IMR-90 (cell line): ENCODE data around the gene ARHGEF2. TPM values are rescaled to one million over a fixed set of nuclear protein-coding genes. Genes with fewer than 3 reads are reported as not detected.

Experiments used
- ATAC-seq: fragments of 200-7000 bp; cut with Tn5 transposase; 2 replicates; pipeline ENCODE4 v1.9.1; 2020; ENCODE audit warnings: low read depth, mild to moderate bottlenecking, moderate library complexity
- BruUV-seq: library from RNA; stranded (reverse); fragments of 400-500 nt; replicated peaks from 2 replicates; lab custom pipeline; 2021; lab: Mats Ljungman, UMichigan
- CTCF ChIA-PET: fragments of 300-600 bp; formaldehyde crosslinking; extraction: SDS; loops from one replicate; lab custom pipeline; 2021; ENCODE audit warnings: antibody characterized with exemption; lab: Yijun Ruan, JAX
- POLR2A ChIA-PET: fragments of 300-600 bp; sonication (Branson Sonifier 250); formaldehyde crosslinking; loops from one replicate; lab custom pipeline; 2022; ENCODE audit warnings: antibody characterized with exemption; ENCODE audit not compliant: unreplicated experiment; lab: Charles Lee
- DNase-seq: peaks from one replicate; pipeline ENCODE4 v3.0.0; 2013
- H2AFZ ChIP-seq: replicated peaks from 2 replicates; pipeline ENCODE3; 2013; ENCODE audit warnings: low read length, mild to moderate bottlenecking; ENCODE audit not compliant: poor library complexity
- H2AK5ac ChIP-seq: 2 replicates; pipeline ENCODE4 v1.6.1; 2013; ENCODE audit warnings: low read depth, low read length, inconsistent platforms
- H2AK9ac ChIP-seq: replicated peaks from 2 replicates; pipeline ENCODE3; 2013; ENCODE audit warnings: mild to moderate bottlenecking, low read depth, low read length, moderate library complexity; ENCODE audit not compliant: poor library complexity
- H2BK120ac ChIP-seq: 2 replicates; pipeline ENCODE4 v1.6.1; 2013; ENCODE audit warnings: low read depth, low read length, inconsistent platforms
- H2BK15ac ChIP-seq: 3 replicates; pipeline ENCODE4 v1.6.1; 2013; ENCODE audit warnings: low read depth, low read length, inconsistent platforms
- H2BK20ac ChIP-seq: 2 replicates; pipeline ENCODE4 v1.6.1; 2013; ENCODE audit warnings: low read depth, mild to moderate bottlenecking, inconsistent platforms, low read length, moderate library complexity
- H2BK5ac ChIP-seq: 2 replicates; pipeline ENCODE4 v1.6.1; 2013; ENCODE audit warnings: mild to moderate bottlenecking, low read depth, low read length, inconsistent platforms; ENCODE audit not compliant: poor library complexity, severe bottlenecking
- H3K14ac ChIP-seq: replicated peaks from 2 replicates; pipeline ENCODE4 v1.6.1; 2013; ENCODE audit warnings: low read depth, low read length, inconsistent platforms
- H3K18ac ChIP-seq: 2 replicates; pipeline ENCODE4 v1.6.1; 2013; ENCODE audit warnings: low read depth, low read length, control low read depth
- H3K23ac ChIP-seq: 2 replicates; pipeline ENCODE4 v1.6.1; 2013; ENCODE audit warnings: low read depth, low read length, inconsistent platforms
- H3K27ac ChIP-seq: 2 replicates; pipeline ENCODE4 v1.5.1; 2013; ENCODE audit warnings: mild to moderate bottlenecking, control low read depth, low read length; ENCODE audit not compliant: insufficient read depth
- H3K27me3 ChIP-seq: 2 replicates; pipeline ENCODE4 v1.6.1; 2013; ENCODE audit warnings: low read length; ENCODE audit not compliant: control insufficient read depth, insufficient read depth
- H3K36me3 ChIP-seq: 2 replicates; pipeline ENCODE4 v1.6.1; 2013; ENCODE audit warnings: low read length, mixed read lengths; ENCODE audit not compliant: control insufficient read depth, insufficient read depth
- H3K4ac ChIP-seq: 2 replicates; pipeline ENCODE4 v1.6.1; 2013; ENCODE audit warnings: low read depth, low read length, inconsistent platforms
- H3K4me1 ChIP-seq: 2 replicates; pipeline ENCODE4 v1.6.1; 2013; ENCODE audit warnings: low read length, mixed read lengths; ENCODE audit not compliant: control insufficient read depth, insufficient read depth
- H3K4me2 ChIP-seq: 2 replicates; pipeline ENCODE4 v1.6.1; 2013; ENCODE audit warnings: low read depth, mild to moderate bottlenecking, control low read depth, low read length, moderate library complexity
- H3K4me3 ChIP-seq: 2 replicates; pipeline ENCODE4 v1.5.1; 2013; ENCODE audit warnings: low read depth, mild to moderate bottlenecking, control low read depth, low read length, moderate library complexity; ENCODE audit not compliant: insufficient read depth
- H3K56ac ChIP-seq: 2 replicates; pipeline ENCODE4 v1.6.1; 2013; ENCODE audit warnings: low read length, inconsistent platforms; ENCODE audit not compliant: insufficient read depth; ENCODE audit errors: extremely low read depth
- H3K79me1 ChIP-seq, 2 experiments: 2 replicates each; pipeline ENCODE4 v1.6.1; 2013; ENCODE audit warnings: low read length in 2 of 2, inconsistent platforms in 1 of 2, low read depth in 1 of 2
- H3K9ac ChIP-seq: 2 replicates; pipeline ENCODE4 v1.6.1; 2013; ENCODE audit warnings: low read depth, low read length, control low read depth
- H3K9me1 ChIP-seq: 2 replicates; pipeline ENCODE4 v1.6.1; 2013; ENCODE audit warnings: low read length, inconsistent platforms; ENCODE audit not compliant: insufficient read depth
- H3K9me3 ChIP-seq: 2 replicates; pipeline ENCODE4 v1.6.1; 2013; ENCODE audit warnings: low read length; ENCODE audit not compliant: control insufficient read depth, insufficient read depth
- H4K20me1 ChIP-seq: 2 replicates; pipeline ENCODE4 v1.6.1; 2013; ENCODE audit warnings: low read length, inconsistent platforms; ENCODE audit not compliant: insufficient read depth
- H4K5ac ChIP-seq: 2 replicates; pipeline ENCODE4 v1.6.1; 2013; ENCODE audit warnings: mild to moderate bottlenecking, low read depth, low read length, control low read depth
- H4K8ac ChIP-seq, 2 experiments: 2 replicates each; pipeline ENCODE4 v1.6.1; 2013; ENCODE audit warnings: low read depth in 2 of 2, low read length in 2 of 2, control low read depth in 1 of 2, inconsistent platforms in 1 of 2
- H4K91ac ChIP-seq: 2 replicates; pipeline ENCODE4 v1.6.1; 2013; ENCODE audit warnings: low read depth, low read length, inconsistent platforms; ENCODE audit not compliant: insufficient read depth
- BHLHE40 ChIP-seq: fragments of 150-350 bp; IDR thresholded peaks from 2 replicates; pipeline ENCODE4 v1.6.1; 2016; ENCODE audit warnings: mild to moderate bottlenecking, low read depth, low read length
- CEBPB ChIP-seq: IDR thresholded peaks from 2 replicates; pipeline ENCODE4 v1.6.1; 2012; ENCODE audit warnings: low read depth, low read length, improper control_type of control experiment
- CHD1 ChIP-seq: IDR thresholded peaks from 2 replicates; pipeline ENCODE4 v1.6.1; 2012; ENCODE audit warnings: low read depth, low read length, improper control_type of control experiment
- FOS ChIP-seq: fragments of 150-350 bp; IDR thresholded peaks from 2 replicates; pipeline ENCODE4 v1.6.1; 2016; ENCODE audit warnings: low read depth, low read length
- MAFK ChIP-seq: IDR thresholded peaks from 2 replicates; pipeline ENCODE4 v1.6.1; 2012; ENCODE audit warnings: low read depth, low read length, improper control_type of control experiment
- MAZ ChIP-seq: IDR thresholded peaks from 2 replicates; pipeline ENCODE4 v1.6.1; 2012; ENCODE audit warnings: low read depth, mild to moderate bottlenecking, low read length, improper control_type of control experiment, moderate library complexity, borderline replicate concordance
- MXI1 ChIP-seq: IDR thresholded peaks from 2 replicates; pipeline ENCODE4 v1.6.1; 2012; ENCODE audit warnings: low read depth, mild to moderate bottlenecking, low read length, moderate library complexity, borderline replicate concordance
- NFE2L2 ChIP-seq: fragments of 150-350 bp; IDR thresholded peaks from 2 replicates; pipeline ENCODE4 v1.6.1; 2016; ENCODE audit warnings: low read depth, mild to moderate bottlenecking, low read length
- POLR2A ChIP-seq: IDR thresholded peaks from 2 replicates; pipeline ENCODE4 v1.6.1; 2012; ENCODE audit warnings: mild to moderate bottlenecking, low read depth, low read length
- RAD21 ChIP-seq: IDR thresholded peaks from 2 replicates; pipeline ENCODE4 v1.6.1; 2012; ENCODE audit warnings: low read length, improper control_type of control experiment
- RCOR1 ChIP-seq: IDR thresholded peaks from 2 replicates; pipeline ENCODE4 v1.6.1; 2012; ENCODE audit warnings: mild to moderate bottlenecking, low read length, improper control_type of control experiment; ENCODE audit not compliant: insufficient replicate concordance
- RFX5 ChIP-seq: IDR thresholded peaks from 2 replicates; pipeline ENCODE4 v1.8.0; 2012; ENCODE audit warnings: low read depth, mild to moderate bottlenecking, low read length, moderate library complexity
- WGBS, 2 experiments: methylation state at CpG; one replicate each; pipeline versions ENCODE4 v1.1.5 to v1.1.7; 2013; ENCODE audit warnings: missing lambda C conversion rate in 2 of 2; ENCODE audit not compliant: insufficient read length in 1 of 2; ENCODE audit errors: extremely low coverage in 2 of 2; 5-methylcytosine and 5-hydroxymethylcytosine counted together
- dilution Hi-C: fragments of 300-500 bp; cut with HindIII; formaldehyde crosslinking; loops from one replicate; pipeline ENCODE4 v1.14.3; 2018; ENCODE audit warnings: low sequenced_read_pairs; ENCODE audit not compliant: unreplicated experiment
- in situ Hi-C: fragments of 300-500 bp; cut with MboI; formaldehyde crosslinking; loops from 3 replicates; pipeline ENCODE4 v1.14.3; 2019; ENCODE audit warnings: low sequenced_read_pairs, inconsistent platforms, mixed read lengths
- intact Hi-C: fragments of 100-400 bp; cut with micrococcal nuclease; formaldehyde crosslinking; loops from 2 replicates; pipeline ENCODE4 v1.10.0; 2022
- polyA plus RNA-seq, 3 experiments: library from polyadenylated mRNA; depleted of rRNA; stranded (reverse); fragments of >200 nt; gene quantifications; 2 replicates each; pipeline ENCODE4 v1.2.3, GENCODE V29; 2012; ENCODE audit warnings: low replicate concordance in 1 of 3
- total RNA-seq: library from RNA; depleted of rRNA; stranded (reverse); fragments of >200 nt; gene quantifications from 2 replicates; pipeline ENCODE4 v1.2.3, GENCODE V29; 2012
- TF ChIP-seq, protein P1 (sequence below): fragments of 150-350 bp; IDR thresholded peaks from 2 replicates; pipeline ENCODE4 v1.6.1; 2017; ENCODE audit warnings: mild to moderate bottlenecking, antibody characterized with exemption, low read length, low read depth
- TF ChIP-seq, protein P2 (sequence below): conservative IDR thresholded peaks from 2 replicates; pipeline ENCODE4 v1.5.1; 2012; ENCODE audit warnings: mild to moderate bottlenecking, low read depth, low read length, improper control_type of control experiment
- TF ChIP-seq, protein P3 (sequence below): fragments of 150-350 bp; IDR thresholded peaks from 2 replicates; pipeline ENCODE4 v1.6.1; 2016; ENCODE audit warnings: low read depth, mild to moderate bottlenecking, low read length, moderate library complexity, borderline replicate concordance

ARHGEF2 gene
- total and polyA plus RNA-seq, 2 of the 4 experiments (the other 2 are of a cell fraction), result 91.8 to 117 TPM

DNA sequence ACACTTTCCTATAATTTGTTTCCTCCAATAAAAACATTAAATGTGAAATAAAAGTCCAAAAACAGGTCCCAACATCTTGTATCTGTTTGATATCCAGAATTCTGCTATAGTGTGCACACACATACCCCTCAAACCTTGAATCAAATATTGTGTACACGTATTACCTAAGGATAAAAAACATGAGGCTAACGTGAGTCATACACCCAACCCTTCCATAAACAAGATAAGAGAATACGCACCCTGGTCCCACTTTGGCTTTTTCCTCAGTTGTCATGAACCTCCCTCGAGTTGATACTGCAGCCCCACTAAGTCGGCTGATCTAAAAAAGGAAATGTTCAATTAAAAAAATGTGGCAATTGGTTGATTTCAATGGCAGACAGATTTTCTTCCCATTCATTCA is 49.3 kb downstream of the ARHGEF2 start:
- H3K4me1 ChIP-seq, result 0 out of 2 replicates have a peak, but pooled peaks cover 4% of the 10 kb centered on the region
- H2BK20ac ChIP-seq, result no peak overlapping the region
- H2AK9ac ChIP-seq, result no peak overlapping the region
- peaks cover 21 to 63% of the 10 kb centered on the region in 2 experiments for H3K79me1 ChIP-seq
- H3K27ac ChIP-seq, result no peak overlapping the region
- peaks cover 51% of the 10 kb centered on the region for H4K20me1 ChIP-seq
- no peak overlapping the region for H3K14ac ChIP-seq
- dilution Hi-C loops, result no loop called here
- no peak for DNase-seq
- ATAC-seq, result no peak
- H4K91ac ChIP-seq, result no peak overlapping the region
- intact Hi-C loops, result no loop called here
- no peak overlapping the region for H4K8ac ChIP-seq
- in situ Hi-C loops, result no loop called here
- no peak overlapping the region for H3K9ac ChIP-seq
- no peak overlapping the region for H2AFZ ChIP-seq
- no peaks in the 10 kb centered on the region for H3K9me3 ChIP-seq
- no peak overlapping the region for H3K56ac ChIP-seq
- no peak overlapping the region for H2BK5ac ChIP-seq
- ChIA-PET POLR2A (no interaction called here), CTCF (no interaction called here)
- H2BK120ac ChIP-seq, result no peak overlapping the region
- H3K18ac ChIP-seq, result no peak overlapping the region
- TF ChIP-seq, protein P1, sequence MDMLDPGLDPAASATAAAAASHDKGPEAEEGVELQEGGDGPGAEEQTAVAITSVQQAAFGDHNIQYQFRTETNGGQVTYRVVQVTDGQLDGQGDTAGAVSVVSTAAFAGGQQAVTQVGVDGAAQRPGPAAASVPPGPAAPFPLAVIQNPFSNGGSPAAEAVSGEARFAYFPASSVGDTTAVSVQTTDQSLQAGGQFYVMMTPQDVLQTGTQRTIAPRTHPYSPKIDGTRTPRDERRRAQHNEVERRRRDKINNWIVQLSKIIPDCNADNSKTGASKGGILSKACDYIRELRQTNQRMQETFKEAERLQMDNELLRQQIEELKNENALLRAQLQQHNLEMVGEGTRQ, result no peak
- TF ChIP-seq MAFK (no peak), NFE2L2 (no peak), RCOR1 (no peak), RAD21 (no peak), BHLHE40 (no peak), FOS (no peak), MAZ (no peak), POLR2A (no peak), MXI1 (no peak), CHD1 (no peak), CEBPB (no peak), RFX5 (no peak)
- TF ChIP-seq, protein P2, sequence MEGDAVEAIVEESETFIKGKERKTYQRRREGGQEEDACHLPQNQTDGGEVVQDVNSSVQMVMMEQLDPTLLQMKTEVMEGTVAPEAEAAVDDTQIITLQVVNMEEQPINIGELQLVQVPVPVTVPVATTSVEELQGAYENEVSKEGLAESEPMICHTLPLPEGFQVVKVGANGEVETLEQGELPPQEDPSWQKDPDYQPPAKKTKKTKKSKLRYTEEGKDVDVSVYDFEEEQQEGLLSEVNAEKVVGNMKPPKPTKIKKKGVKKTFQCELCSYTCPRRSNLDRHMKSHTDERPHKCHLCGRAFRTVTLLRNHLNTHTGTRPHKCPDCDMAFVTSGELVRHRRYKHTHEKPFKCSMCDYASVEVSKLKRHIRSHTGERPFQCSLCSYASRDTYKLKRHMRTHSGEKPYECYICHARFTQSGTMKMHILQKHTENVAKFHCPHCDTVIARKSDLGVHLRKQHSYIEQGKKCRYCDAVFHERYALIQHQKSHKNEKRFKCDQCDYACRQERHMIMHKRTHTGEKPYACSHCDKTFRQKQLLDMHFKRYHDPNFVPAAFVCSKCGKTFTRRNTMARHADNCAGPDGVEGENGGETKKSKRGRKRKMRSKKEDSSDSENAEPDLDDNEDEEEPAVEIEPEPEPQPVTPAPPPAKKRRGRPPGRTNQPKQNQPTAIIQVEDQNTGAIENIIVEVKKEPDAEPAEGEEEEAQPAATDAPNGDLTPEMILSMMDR, result no peak
- TF ChIP-seq, protein P3, sequence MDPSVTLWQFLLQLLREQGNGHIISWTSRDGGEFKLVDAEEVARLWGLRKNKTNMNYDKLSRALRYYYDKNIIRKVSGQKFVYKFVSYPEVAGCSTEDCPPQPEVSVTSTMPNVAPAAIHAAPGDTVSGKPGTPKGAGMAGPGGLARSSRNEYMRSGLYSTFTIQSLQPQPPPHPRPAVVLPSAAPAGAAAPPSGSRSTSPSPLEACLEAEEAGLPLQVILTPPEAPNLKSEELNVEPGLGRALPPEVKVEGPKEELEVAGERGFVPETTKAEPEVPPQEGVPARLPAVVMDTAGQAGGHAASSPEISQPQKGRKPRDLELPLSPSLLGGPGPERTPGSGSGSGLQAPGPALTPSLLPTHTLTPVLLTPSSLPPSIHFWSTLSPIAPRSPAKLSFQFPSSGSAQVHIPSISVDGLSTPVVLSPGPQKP, result no peak
- no peak overlapping the region for H3K4me2 ChIP-seq
- no peak overlapping the region for H2AK5ac ChIP-seq
- peaks cover 69% of the 10 kb centered on the region for H3K36me3 ChIP-seq
- H3K4ac ChIP-seq, result no peak overlapping the region
- no CpG with 5 or more reads among the region's 5 CpGs for WGBS, 2 experiments
- H2BK15ac ChIP-seq, result no peak overlapping the region
- no TSS peak for BruUV-seq
- no peaks in the 10 kb centered on the region for H3K27me3 ChIP-seq
- H3K4me3 ChIP-seq, result no peak overlapping the region
- H4K5ac ChIP-seq, result no peak overlapping the region
- H3K9me1 ChIP-seq, result 0 out of 2 replicates have a peak, but pooled peaks cover 2% of the 10 kb centered on the region
- H3K23ac ChIP-seq, result no peak overlapping the region
